K562 (cell line): ENCODE data around the gene KCND2. TPM values are rescaled to one million over a fixed set of nuclear protein-coding genes. Genes with fewer than 3 reads are reported as not detected.
A peak's percentile ranks its signal among the peaks of the same experiment; 100 is the strongest.

ENCODE experiments used
- ATAC-seq: fragments of 200-7000 bp; cut with Tn5 transposase; 3 replicates; pipeline ENCODE4 v1.9.1; 2020; ENCODE audit warnings: moderate library complexity
- BruUV-seq: library from RNA; stranded (reverse); fragments of 400-500 nt; replicated peaks from 2 replicates; lab custom pipeline; 2021; lab: Mats Ljungman, UMichigan
- CTCF ChIA-PET: fragments of 300-600 bp; formaldehyde crosslinking; extraction: SDS; loops from one replicate; lab custom pipeline; 2021; ENCODE audit warnings: low intra/inter-chr PET ratio; lab: Yijun Ruan, JAX
- POLR2A ChIA-PET: fragments of 300-600, 350-650 bp; sonication (Branson Sonifier 250); formaldehyde crosslinking; extraction: SDS; loops from one replicate; lab custom pipeline; 2021; ENCODE audit warnings: antibody characterized with exemption, inconsistent platforms; lab: Yijun Ruan, JAX
- DNase-seq, 4 experiments: peaks; one replicate each; pipeline versions ENCODE4 v3.0.0 to v3.0.0-alpha.2; 2011 to 2018; ENCODE audit warnings: low spot score in 3 of 4, mixed read lengths in 3 of 4; ENCODE audit errors: extremely low read depth in 1 of 4
- FAIRE-seq: peaks from 2 replicates; lab custom pipeline; 2011; peaks lifted over from hg19 to GRCh38; lab: Jason Lieb, UNC
- H2AFZ ChIP-seq: 2 replicates; pipeline ENCODE4 v1.6.0; 2011; ENCODE audit warnings: low read depth, low read length, control low read depth, inconsistent platforms
- H3K27ac ChIP-seq: fragments of 200-600 bp; 3 replicates; pipeline ENCODE4 v1.8.0; 2011; ENCODE audit warnings: low read depth, mild to moderate bottlenecking, control low read depth, inconsistent platforms, low read length, moderate library complexity, mixed read lengths; ENCODE audit errors: extremely low read depth
- H3K27me3 ChIP-seq, 2 experiments: fragments of 300-600 bp in 1 of 2; 2 replicates in 1 of 2; 3 replicates in 1 of 2; pipeline versions ENCODE4 v1.6.0 to v1.8.0; 2011; ENCODE audit warnings: inconsistent platforms in 2 of 2, low read length in 2 of 2, mild to moderate bottlenecking in 1 of 2, mixed read lengths in 1 of 2, moderate library complexity in 1 of 2; ENCODE audit not compliant: control insufficient read depth in 2 of 2, insufficient read depth in 2 of 2
- H3K36me3 ChIP-seq: fragments of 300-600 bp; 3 replicates; pipeline ENCODE4 v1.8.0; 2011; ENCODE audit warnings: mild to moderate bottlenecking, low read length, inconsistent platforms; ENCODE audit not compliant: control insufficient read depth, insufficient read depth
- H3K4me1 ChIP-seq, 2 experiments: fragments of 200-600 bp in 1 of 2; replicated peaks in 1 of 2; 2 replicates in 1 of 2; 3 replicates in 1 of 2; pipeline versions ENCODE4 v1.5.1 to v1.8.0; 2011; ENCODE audit warnings: inconsistent platforms in 2 of 2, low read length in 2 of 2, mild to moderate bottlenecking in 1 of 2, mixed read lengths in 1 of 2, moderate library complexity in 1 of 2; ENCODE audit not compliant: control insufficient read depth in 2 of 2, insufficient read depth in 2 of 2
- H3K4me2 ChIP-seq: 2 replicates; pipeline ENCODE4 v1.6.1; 2011; ENCODE audit warnings: low read length, control low read depth, inconsistent platforms, mixed read lengths; ENCODE audit not compliant: insufficient read depth
- H3K4me3 ChIP-seq: fragments of 200-600 bp; sonication (generic), shearing (Covaris generic); 2 replicates; pipeline ENCODE4 v1.5.1; 2016; ENCODE audit warnings: control low read depth, inconsistent platforms
- H3K79me2 ChIP-seq: fragments of 200-600 bp; 3 replicates; pipeline ENCODE4 v1.8.0; 2011; ENCODE audit warnings: low read length, inconsistent platforms; ENCODE audit not compliant: control insufficient read depth, insufficient read depth
- H3K9ac ChIP-seq, 2 experiments: 2 replicates each; pipeline versions ENCODE4 v1.6.0 to v1.6.1; 2011; ENCODE audit warnings: low read depth in 2 of 2, low read length in 2 of 2, control low read depth in 1 of 2, inconsistent platforms in 1 of 2, mild to moderate bottlenecking in 1 of 2, mixed read lengths in 1 of 2; ENCODE audit not compliant: insufficient read depth in 1 of 2
- H3K9me1 ChIP-seq: one replicate; pipeline ENCODE4 v1.6.0; 2011; ENCODE audit warnings: inconsistent platforms, mild to moderate bottlenecking, low read length, moderate library complexity; ENCODE audit not compliant: control insufficient read depth, insufficient read depth
- H3K9me3 ChIP-seq: replicated peaks from 2 replicates; pipeline ENCODE4 v1.5.1; 2011; ENCODE audit warnings: low read depth, low read length, inconsistent platforms; ENCODE audit not compliant: control insufficient read depth, insufficient read depth
- H4K20me1 ChIP-seq: replicated peaks from 2 replicates; pipeline ENCODE4 v1.6.1; 2011; ENCODE audit warnings: low read length, inconsistent platforms, mixed read lengths; ENCODE audit not compliant: control insufficient read depth, insufficient read depth
- NR2C1 ChIP-seq, 2 experiments: fragments of 450-650 bp; IDR thresholded peaks; 2 replicates each; pipeline ENCODE4 v1.6.1; 2017; ENCODE audit warnings: mild to moderate bottlenecking in 2 of 2, antibody characterized with exemption in 1 of 2, inconsistent platforms in 1 of 2, missing compliant biosample characterization in 1 of 2, missing genetic modification characterization in 1 of 2
- RAD51 ChIP-seq: fragments of 450-650 bp; IDR thresholded peaks from 2 replicates; pipeline ENCODE4 v1.7.1; 2016; ENCODE audit warnings: low read depth, mild to moderate bottlenecking, borderline replicate concordance
- WGBS: fragments of 100-300 bp; shearing (Covaris generic); methylation state at CpG from one replicate; pipeline ENCODE4 v1.1.6; 2016; ENCODE audit warnings: low coverage, mixed read lengths; ENCODE audit not compliant: insufficient coverage; ENCODE audit errors: missing lambda C conversion rate; 5-methylcytosine and 5-hydroxymethylcytosine counted together
- in situ Hi-C: fragments of 300-500 bp; cut with MboI; formaldehyde crosslinking; loops from 4 replicates; pipeline ENCODE4 v1.15.0; 2018; ENCODE audit warnings: inconsistent platforms, mixed read lengths
- intact Hi-C: fragments of 100-400 bp; cut with micrococcal nuclease; formaldehyde crosslinking; loops from 2 replicates; pipeline ENCODE4 v1.14.2; 2022
- polyA plus RNA-seq, 8 experiments: library from polyadenylated mRNA; depleted of rRNA in 4 of 8; stranded (reverse) in 5 of 8; unstranded in 3 of 8; fragments of >200 nt; fragmentation: Nextera tagmentation in 2 of 8; fragmentation: Illumina TruSeq in 1 of 8; extraction: Ambion mirVana in 2 of 8; extraction: Trizol in 1 of 8; gene quantifications; 2 replicates each; pipeline versions ENCODE4 v1.2.1 to v1.2.3, GENCODE V29; 2011 to 2014; ENCODE audit warnings: inconsistent platforms in 1 of 8, missing spikeins in 1 of 8
- total RNA-seq, 7 experiments: library from RNA; depleted of rRNA in 6 of 7; stranded (reverse); fragments of >200 nt in 6 of 7; fragmentation: Illumina TruSeq in 2 of 7; extraction: Trizol in 2 of 7; gene quantifications; 2 replicates each; pipeline versions ENCODE4 v1.2.1 to v1.2.3, GENCODE V29; 2011 to 2021; ENCODE audit warnings: low replicate concordance in 1 of 7
- TF ChIP-seq, protein P1 (sequence below): fragments of 250-450 bp; sonication (Bioruptor Pico); IDR thresholded peaks from 2 replicates; pipeline ENCODE4 v1.4.0; 2020; ENCODE audit warnings: mild to moderate bottlenecking, moderate library complexity, borderline replicate concordance
- TF ChIP-seq, protein P2 (sequence below): fragments of 450-650 bp; formaldehyde crosslinking; IDR thresholded peaks from 2 replicates; pipeline ENCODE4 v1.4.0; 2020; ENCODE audit warnings: mild to moderate bottlenecking, mixed read lengths

The KCND2 gene
- total and polyA plus RNA-seq, 9 of the 15 experiments (the other 6 are each of a cell fraction or from before 2014, with no cell fraction given): 0.03 to 0.12 TPM; not detected in 7

DNA sequence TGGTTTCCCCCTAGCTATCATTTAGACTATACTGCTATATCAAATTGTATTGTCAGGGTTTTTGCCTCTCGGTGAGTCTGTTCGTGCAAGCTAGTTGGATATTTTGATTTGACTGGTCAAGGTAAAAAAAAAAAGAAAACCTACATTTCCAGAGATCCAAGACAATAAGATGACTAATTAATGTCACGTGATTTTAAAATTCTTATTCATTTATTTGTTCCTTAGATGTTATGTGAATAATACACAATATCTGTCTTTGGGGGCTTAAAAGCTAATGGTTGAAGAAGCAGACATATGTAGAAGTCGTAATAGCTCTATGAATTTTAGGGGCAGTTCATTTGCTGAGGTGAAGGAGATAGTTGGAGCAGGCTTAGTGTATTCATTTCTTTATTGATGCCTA is 191.1 kb downstream of the KCND2 start:
- Histone ChIP-seq H4K20me1 (no peaks in the 10 kb centered on the region), H3K79me2 (no peaks in the 10 kb centered on the region), H3K9ac (no peak overlapping the region), H3K9me3 (no peaks in the 10 kb centered on the region), H3K4me3 (no peak overlapping the region), H3K36me3 (no peaks in the 10 kb centered on the region), H3K4me1 (no peaks in the 10 kb centered on the region), H2AFZ (no peak overlapping the region), H3K27ac (no peak overlapping the region), H3K9me1 (no peaks in the 10 kb centered on the region), H3K27me3 (no peaks in the 10 kb centered on the region), H3K4me2 (no peak overlapping the region)
- 0% methylated on average over 4 of the region's 4 CpGs for WGBS
- no peak for ATAC-seq
- no TSS peak for BruUV-seq
- TF ChIP-seq NR2C1 (IDR thresholded peaks at IDR 0.05) (no peak), NR2C1 (tag; IDR thresholded peaks at IDR 0.05) (no peak), RAD51 (peak; percentile 41; the same call in 1 of the 2 replicates)
- TF ChIP-seq, protein P1, sequence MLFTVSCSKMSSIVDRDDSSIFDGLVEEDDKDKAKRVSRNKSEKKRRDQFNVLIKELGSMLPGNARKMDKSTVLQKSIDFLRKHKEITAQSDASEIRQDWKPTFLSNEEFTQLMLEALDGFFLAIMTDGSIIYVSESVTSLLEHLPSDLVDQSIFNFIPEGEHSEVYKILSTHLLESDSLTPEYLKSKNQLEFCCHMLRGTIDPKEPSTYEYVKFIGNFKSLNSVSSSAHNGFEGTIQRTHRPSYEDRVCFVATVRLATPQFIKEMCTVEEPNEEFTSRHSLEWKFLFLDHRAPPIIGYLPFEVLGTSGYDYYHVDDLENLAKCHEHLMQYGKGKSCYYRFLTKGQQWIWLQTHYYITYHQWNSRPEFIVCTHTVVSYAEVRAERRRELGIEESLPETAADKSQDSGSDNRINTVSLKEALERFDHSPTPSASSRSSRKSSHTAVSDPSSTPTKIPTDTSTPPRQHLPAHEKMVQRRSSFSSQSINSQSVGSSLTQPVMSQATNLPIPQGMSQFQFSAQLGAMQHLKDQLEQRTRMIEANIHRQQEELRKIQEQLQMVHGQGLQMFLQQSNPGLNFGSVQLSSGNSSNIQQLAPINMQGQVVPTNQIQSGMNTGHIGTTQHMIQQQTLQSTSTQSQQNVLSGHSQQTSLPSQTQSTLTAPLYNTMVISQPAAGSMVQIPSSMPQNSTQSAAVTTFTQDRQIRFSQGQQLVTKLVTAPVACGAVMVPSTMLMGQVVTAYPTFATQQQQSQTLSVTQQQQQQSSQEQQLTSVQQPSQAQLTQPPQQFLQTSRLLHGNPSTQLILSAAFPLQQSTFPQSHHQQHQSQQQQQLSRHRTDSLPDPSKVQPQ (CRISPR knock-in tag): no peak
- TF ChIP-seq, protein P2, sequence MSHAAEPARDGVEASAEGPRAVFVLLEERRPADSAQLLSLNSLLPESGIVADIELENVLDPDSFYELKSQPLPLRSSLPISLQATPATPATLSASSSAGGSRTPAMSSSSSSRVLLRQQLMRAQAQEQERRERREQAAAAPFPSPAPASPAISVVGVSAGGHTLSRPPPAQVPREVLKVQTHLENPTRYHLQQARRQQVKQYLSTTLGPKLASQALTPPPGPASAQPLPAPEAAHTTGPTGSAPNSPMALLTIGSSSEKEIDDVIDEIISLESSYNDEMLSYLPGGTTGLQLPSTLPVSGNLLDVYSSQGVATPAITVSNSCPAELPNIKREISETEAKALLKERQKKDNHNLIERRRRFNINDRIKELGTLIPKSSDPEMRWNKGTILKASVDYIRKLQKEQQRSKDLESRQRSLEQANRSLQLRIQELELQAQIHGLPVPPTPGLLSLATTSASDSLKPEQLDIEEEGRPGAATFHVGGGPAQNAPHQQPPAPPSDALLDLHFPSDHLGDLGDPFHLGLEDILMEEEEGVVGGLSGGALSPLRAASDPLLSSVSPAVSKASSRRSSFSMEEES (CRISPR knock-in tag): peak; percentile 92
- no peak for FAIRE-seq
- in situ Hi-C loops (no loop called here), intact Hi-C loops (no loop called here)
- CTCF ChIA-PET: no interaction called here
- POLR2A ChIA-PET: no interaction called here
- no peak for DNase-seq
